Measurements from ENCODE around the gene ARID3A.

DNA sequence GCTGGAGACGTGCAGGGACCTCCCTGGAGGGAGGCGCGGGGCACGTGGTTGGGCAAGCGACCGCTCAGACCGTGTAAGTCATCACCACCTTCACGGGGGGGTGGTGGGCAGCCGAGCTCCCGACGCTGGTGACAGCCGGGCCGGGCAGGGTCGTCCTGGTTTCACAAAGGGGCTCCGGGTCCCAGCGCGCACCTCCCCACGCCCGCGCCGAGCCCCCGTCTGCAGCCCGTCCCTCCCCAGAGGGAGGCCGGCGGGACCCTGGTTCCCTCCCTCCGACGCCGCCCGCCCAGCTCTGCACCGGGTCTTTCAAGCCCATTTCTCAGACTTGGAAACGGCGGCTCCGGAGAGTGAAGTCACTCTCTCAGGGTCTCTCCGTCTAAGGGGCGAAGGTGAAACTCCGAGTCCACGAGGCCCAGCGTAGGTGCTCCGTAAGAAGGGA is 729 bp upstream of the ARID3A start:
- TF ChIP-seq, protein P1, sequence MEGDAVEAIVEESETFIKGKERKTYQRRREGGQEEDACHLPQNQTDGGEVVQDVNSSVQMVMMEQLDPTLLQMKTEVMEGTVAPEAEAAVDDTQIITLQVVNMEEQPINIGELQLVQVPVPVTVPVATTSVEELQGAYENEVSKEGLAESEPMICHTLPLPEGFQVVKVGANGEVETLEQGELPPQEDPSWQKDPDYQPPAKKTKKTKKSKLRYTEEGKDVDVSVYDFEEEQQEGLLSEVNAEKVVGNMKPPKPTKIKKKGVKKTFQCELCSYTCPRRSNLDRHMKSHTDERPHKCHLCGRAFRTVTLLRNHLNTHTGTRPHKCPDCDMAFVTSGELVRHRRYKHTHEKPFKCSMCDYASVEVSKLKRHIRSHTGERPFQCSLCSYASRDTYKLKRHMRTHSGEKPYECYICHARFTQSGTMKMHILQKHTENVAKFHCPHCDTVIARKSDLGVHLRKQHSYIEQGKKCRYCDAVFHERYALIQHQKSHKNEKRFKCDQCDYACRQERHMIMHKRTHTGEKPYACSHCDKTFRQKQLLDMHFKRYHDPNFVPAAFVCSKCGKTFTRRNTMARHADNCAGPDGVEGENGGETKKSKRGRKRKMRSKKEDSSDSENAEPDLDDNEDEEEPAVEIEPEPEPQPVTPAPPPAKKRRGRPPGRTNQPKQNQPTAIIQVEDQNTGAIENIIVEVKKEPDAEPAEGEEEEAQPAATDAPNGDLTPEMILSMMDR (IDR thresholded peaks at IDR 0.05; ENCODE audit: insufficient read depth, low read length, poor library complexity, severe bottlenecking) = no peak
- no peak for TF ChIP-seq EZH2phosphoT487 (conservative IDR thresholded peaks at IDR 0.05; ENCODE audit: low read length)
